K562 (cell line): ENCODE measurements around the gene DMP1. TPM values are rescaled to one million over a fixed set of nuclear protein-coding genes. Genes with fewer than 3 reads are reported as not detected.

Experiments used
- ATAC-seq: fragments of 200-7000 bp; cut with Tn5 transposase; 3 replicates; pipeline ENCODE4 v1.9.1; 2020; ENCODE audit warnings: moderate library complexity
- BruUV-seq: library from RNA; stranded (reverse); fragments of 400-500 nt; replicated peaks from 2 replicates; lab custom pipeline; 2021; lab: Mats Ljungman, UMichigan
- CTCF ChIA-PET: fragments of 300-600 bp; formaldehyde crosslinking; extraction: SDS; loops from one replicate; lab custom pipeline; 2021; ENCODE audit warnings: low intra/inter-chr PET ratio; lab: Yijun Ruan, JAX
- POLR2A ChIA-PET: fragments of 300-600, 350-650 bp; sonication (Branson Sonifier 250); formaldehyde crosslinking; extraction: SDS; loops from one replicate; lab custom pipeline; 2021; ENCODE audit warnings: antibody characterized with exemption, inconsistent platforms; lab: Yijun Ruan, JAX
- DNase-seq, 4 experiments: peaks; one replicate each; pipeline versions ENCODE4 v3.0.0 to v3.0.0-alpha.2; 2011 to 2018; ENCODE audit warnings: low spot score in 3 of 4, mixed read lengths in 3 of 4; ENCODE audit errors: extremely low read depth in 1 of 4
- FAIRE-seq: peaks from 2 replicates; lab custom pipeline; 2011; peaks lifted over from hg19 to GRCh38; lab: Jason Lieb, UNC
- H2AFZ ChIP-seq: 2 replicates; pipeline ENCODE4 v1.6.0; 2011; ENCODE audit warnings: low read depth, low read length, control low read depth, inconsistent platforms
- H3K27ac ChIP-seq: fragments of 200-600 bp; 3 replicates; pipeline ENCODE4 v1.8.0; 2011; ENCODE audit warnings: low read depth, mild to moderate bottlenecking, control low read depth, inconsistent platforms, low read length, moderate library complexity, mixed read lengths; ENCODE audit errors: extremely low read depth
- H3K27me3 ChIP-seq, 2 experiments: fragments of 300-600 bp in 1 of 2; 2 replicates in 1 of 2; 3 replicates in 1 of 2; pipeline versions ENCODE4 v1.6.0 to v1.8.0; 2011; ENCODE audit warnings: inconsistent platforms in 2 of 2, low read length in 2 of 2, mild to moderate bottlenecking in 1 of 2, mixed read lengths in 1 of 2, moderate library complexity in 1 of 2; ENCODE audit not compliant: control insufficient read depth in 2 of 2, insufficient read depth in 2 of 2
- H3K36me3 ChIP-seq: fragments of 300-600 bp; 3 replicates; pipeline ENCODE4 v1.8.0; 2011; ENCODE audit warnings: mild to moderate bottlenecking, low read length, inconsistent platforms; ENCODE audit not compliant: control insufficient read depth, insufficient read depth
- H3K4me1 ChIP-seq, 2 experiments: fragments of 200-600 bp in 1 of 2; replicated peaks in 1 of 2; 2 replicates in 1 of 2; 3 replicates in 1 of 2; pipeline versions ENCODE4 v1.5.1 to v1.8.0; 2011; ENCODE audit warnings: inconsistent platforms in 2 of 2, low read length in 2 of 2, mild to moderate bottlenecking in 1 of 2, mixed read lengths in 1 of 2, moderate library complexity in 1 of 2; ENCODE audit not compliant: control insufficient read depth in 2 of 2, insufficient read depth in 2 of 2
- H3K4me2 ChIP-seq: 2 replicates; pipeline ENCODE4 v1.6.1; 2011; ENCODE audit warnings: low read length, control low read depth, inconsistent platforms, mixed read lengths; ENCODE audit not compliant: insufficient read depth
- H3K4me3 ChIP-seq: fragments of 200-600 bp; sonication (generic), shearing (Covaris generic); 2 replicates; pipeline ENCODE4 v1.5.1; 2016; ENCODE audit warnings: control low read depth, inconsistent platforms
- H3K79me2 ChIP-seq: fragments of 200-600 bp; 3 replicates; pipeline ENCODE4 v1.8.0; 2011; ENCODE audit warnings: low read length, inconsistent platforms; ENCODE audit not compliant: control insufficient read depth, insufficient read depth
- H3K9ac ChIP-seq, 2 experiments: 2 replicates each; pipeline versions ENCODE4 v1.6.0 to v1.6.1; 2011; ENCODE audit warnings: low read depth in 2 of 2, low read length in 2 of 2, control low read depth in 1 of 2, inconsistent platforms in 1 of 2, mild to moderate bottlenecking in 1 of 2, mixed read lengths in 1 of 2; ENCODE audit not compliant: insufficient read depth in 1 of 2
- H3K9me1 ChIP-seq: one replicate; pipeline ENCODE4 v1.6.0; 2011; ENCODE audit warnings: inconsistent platforms, mild to moderate bottlenecking, low read length, moderate library complexity; ENCODE audit not compliant: control insufficient read depth, insufficient read depth
- H3K9me3 ChIP-seq: replicated peaks from 2 replicates; pipeline ENCODE4 v1.5.1; 2011; ENCODE audit warnings: low read depth, low read length, inconsistent platforms; ENCODE audit not compliant: control insufficient read depth, insufficient read depth
- H4K20me1 ChIP-seq: replicated peaks from 2 replicates; pipeline ENCODE4 v1.6.1; 2011; ENCODE audit warnings: low read length, inconsistent platforms, mixed read lengths; ENCODE audit not compliant: control insufficient read depth, insufficient read depth
- CCNT2 ChIP-seq: IDR thresholded peaks from 2 replicates; pipeline ENCODE4 v1.6.1; 2011; ENCODE audit warnings: borderline replicate concordance, low read depth, mild to moderate bottlenecking, moderate library complexity, mixed read lengths, low read length; ENCODE audit not compliant: insufficient read length; ENCODE audit errors: extremely low read depth
- GABPA ChIP-seq: fragments of 200-800 bp; sonication (Bioruptor generic); conservative IDR thresholded peaks from 2 replicates; pipeline ENCODE4 v1.6.1; 2016; ENCODE audit warnings: low read depth, missing genetic modification characterization, missing compliant biosample characterization
- YBX1 ChIP-seq: fragments of 450-650 bp; IDR thresholded peaks from 2 replicates; pipeline ENCODE4 v1.7.1; 2016; ENCODE audit warnings: mild to moderate bottlenecking
- ZNF124 ChIP-seq: sonication (generic); formaldehyde crosslinking; IDR thresholded peaks from 2 replicates; pipeline ENCODE4 v1.8.1; 2022; ENCODE audit warnings: missing genetic modification reagents
- ZNF165 ChIP-seq: fragments of 250-450 bp; sonication (Bioruptor Pico); IDR thresholded peaks from 2 replicates; pipeline ENCODE4 v1.4.0; 2020; ENCODE audit warnings: borderline replicate concordance
- WGBS: fragments of 100-300 bp; shearing (Covaris generic); methylation state at CpG from one replicate; pipeline ENCODE4 v1.1.6; 2016; ENCODE audit warnings: low coverage, mixed read lengths; ENCODE audit not compliant: insufficient coverage; ENCODE audit errors: missing lambda C conversion rate; 5-methylcytosine and 5-hydroxymethylcytosine counted together
- in situ Hi-C: fragments of 300-500 bp; cut with MboI; formaldehyde crosslinking; loops from 4 replicates; pipeline ENCODE4 v1.15.0; 2018; ENCODE audit warnings: inconsistent platforms, mixed read lengths
- intact Hi-C: fragments of 100-400 bp; cut with micrococcal nuclease; formaldehyde crosslinking; loops from 2 replicates; pipeline ENCODE4 v1.14.2; 2022
- polyA plus RNA-seq, 8 experiments: library from polyadenylated mRNA; depleted of rRNA in 4 of 8; stranded (reverse) in 5 of 8; unstranded in 3 of 8; fragments of >200 nt; fragmentation: Nextera tagmentation in 2 of 8; fragmentation: Illumina TruSeq in 1 of 8; extraction: Ambion mirVana in 2 of 8; extraction: Trizol in 1 of 8; gene quantifications; 2 replicates each; pipeline versions ENCODE4 v1.2.1 to v1.2.3, GENCODE V29; 2011 to 2014; ENCODE audit warnings: inconsistent platforms in 1 of 8, missing spikeins in 1 of 8
- total RNA-seq, 7 experiments: library from RNA; depleted of rRNA in 6 of 7; stranded (reverse); fragments of >200 nt in 6 of 7; fragmentation: Illumina TruSeq in 2 of 7; extraction: Trizol in 2 of 7; gene quantifications; 2 replicates each; pipeline versions ENCODE4 v1.2.1 to v1.2.3, GENCODE V29; 2011 to 2021; ENCODE audit warnings: low replicate concordance in 1 of 7
- TF ChIP-seq, protein P1 (sequence below): sonication (generic); formaldehyde crosslinking; IDR thresholded peaks from 2 replicates; pipeline ENCODE4 v1.8.0; 2022; ENCODE audit warnings: mild to moderate bottlenecking, missing genetic modification reagents, borderline replicate concordance
- TF ChIP-seq, protein P2 (sequence below): sonication (generic); formaldehyde crosslinking; IDR thresholded peaks from 2 replicates; pipeline ENCODE4 v1.9.0; 2022; ENCODE audit warnings: mild to moderate bottlenecking, missing genetic modification reagents
- TF ChIP-seq, protein P3 (sequence below): fragments of 250-450 bp; sonication (Bioruptor Pico); IDR thresholded peaks from 2 replicates; pipeline ENCODE4 v1.5.1; 2021; ENCODE audit warnings: mild to moderate bottlenecking
- TF ChIP-seq, protein P4 (sequence below): fragments of 450-650 bp; formaldehyde crosslinking; IDR thresholded peaks from 2 replicates; pipeline ENCODE4 v1.4.0; 2022; ENCODE audit warnings: missing genetic modification characterization

Gene DMP1
- total and polyA plus RNA-seq, 9 of the 15 experiments (the other 6 are each of a cell fraction or from before 2014, with no cell fraction given): not detected

DNA sequence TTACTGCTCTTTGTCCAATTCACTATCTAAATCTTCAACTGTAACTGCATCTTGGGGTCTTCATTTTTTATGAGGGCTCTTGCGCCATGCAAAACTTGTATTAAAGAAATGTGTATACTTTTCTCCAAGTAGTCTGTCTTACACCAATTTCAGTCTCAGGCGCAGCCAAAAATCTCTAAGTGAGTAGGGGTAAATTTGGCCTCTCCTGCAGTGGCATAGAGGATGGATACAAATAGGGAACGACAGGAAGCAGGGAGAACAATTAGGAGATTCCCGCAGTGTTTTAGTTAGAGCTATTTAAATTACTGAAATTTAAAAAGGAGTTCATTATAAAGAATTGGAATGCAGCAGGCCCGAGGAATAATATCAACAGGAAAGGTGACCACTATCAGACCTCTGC is 30.2 kb downstream of the DMP1 start (continued):
- TF ChIP-seq, protein P1, sequence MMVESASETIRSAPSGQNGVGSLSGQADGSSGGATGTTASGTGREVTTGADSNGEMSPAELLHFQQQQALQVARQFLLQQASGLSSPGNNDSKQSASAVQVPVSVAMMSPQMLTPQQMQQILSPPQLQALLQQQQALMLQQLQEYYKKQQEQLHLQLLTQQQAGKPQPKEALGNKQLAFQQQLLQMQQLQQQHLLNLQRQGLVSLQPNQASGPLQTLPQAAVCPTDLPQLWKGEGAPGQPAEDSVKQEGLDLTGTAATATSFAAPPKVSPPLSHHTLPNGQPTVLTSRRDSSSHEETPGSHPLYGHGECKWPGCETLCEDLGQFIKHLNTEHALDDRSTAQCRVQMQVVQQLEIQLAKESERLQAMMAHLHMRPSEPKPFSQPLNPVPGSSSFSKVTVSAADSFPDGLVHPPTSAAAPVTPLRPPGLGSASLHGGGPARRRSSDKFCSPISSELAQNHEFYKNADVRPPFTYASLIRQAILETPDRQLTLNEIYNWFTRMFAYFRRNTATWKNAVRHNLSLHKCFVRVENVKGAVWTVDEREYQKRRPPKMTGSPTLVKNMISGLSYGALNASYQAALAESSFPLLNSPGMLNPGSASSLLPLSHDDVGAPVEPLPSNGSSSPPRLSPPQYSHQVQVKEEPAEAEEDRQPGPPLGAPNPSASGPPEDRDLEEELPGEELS (CRISPR knock-in tag): no peak
- TF ChIP-seq ZNF165 (CRISPR knock-in tag) (no peak), YBX1 (no peak), ZNF124 (CRISPR knock-in tag) (no peak), GABPA (tag) (no peak)
- TF ChIP-seq, protein P2, sequence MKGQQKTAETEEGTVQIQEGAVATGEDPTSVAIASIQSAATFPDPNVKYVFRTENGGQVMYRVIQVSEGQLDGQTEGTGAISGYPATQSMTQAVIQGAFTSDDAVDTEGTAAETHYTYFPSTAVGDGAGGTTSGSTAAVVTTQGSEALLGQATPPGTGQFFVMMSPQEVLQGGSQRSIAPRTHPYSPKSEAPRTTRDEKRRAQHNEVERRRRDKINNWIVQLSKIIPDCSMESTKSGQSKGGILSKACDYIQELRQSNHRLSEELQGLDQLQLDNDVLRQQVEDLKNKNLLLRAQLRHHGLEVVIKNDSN: no peak
- TF ChIP-seq, all 486 proteins: peak for 0

DNA sequence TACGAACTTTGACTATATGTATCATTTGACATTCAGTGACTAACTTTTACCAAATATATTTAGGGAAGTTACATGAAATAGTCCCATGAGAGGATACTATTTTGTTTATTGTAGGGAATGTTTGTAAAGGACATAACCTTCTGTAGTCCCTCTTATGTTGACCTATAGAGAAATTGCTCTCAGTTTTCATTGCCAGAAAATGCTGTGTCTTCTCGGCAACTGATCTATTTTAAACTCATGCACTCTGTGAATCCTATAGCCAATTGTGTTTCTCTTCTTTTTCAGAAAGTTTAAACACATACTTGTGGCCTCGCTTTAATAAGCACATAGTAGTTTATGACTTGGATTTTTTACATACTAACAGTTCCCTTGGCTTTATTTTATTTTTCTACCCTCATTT is 38.2 kb downstream of the DMP1 start:
- Histone ChIP-seq H3K9me1 (no peaks in the 10 kb centered on the region), H3K9ac (no peak overlapping the region), H3K4me3 (no peak overlapping the region), H3K79me2 (no peaks in the 10 kb centered on the region), H3K36me3 (no peaks in the 10 kb centered on the region), H3K27me3 (no peaks in the 10 kb centered on the region), H3K9me3 (no peaks in the 10 kb centered on the region; the same call in 1 of the 2 replicates), H3K4me1 (no peaks in the 10 kb centered on the region), H3K4me2 (no peak overlapping the region), H3K27ac (no peak overlapping the region), H4K20me1 (no peaks in the 10 kb centered on the region), H2AFZ (no peak overlapping the region)
- no peak for ATAC-seq
- CTCF ChIA-PET: no interaction called here
- in situ Hi-C loops: loop anchor here (10.0 kb wide), 1 partner anchor 526 kb away; no protein-coding TSS in a partner anchor
- no TSS peak for BruUV-seq
- no peak for DNase-seq
- WGBS: 0% methylated on average over 3 of the region's 3 CpGs
- FAIRE-seq: no peak
- intact Hi-C loops: no loop called here
- POLR2A ChIA-PET: interaction anchor here (0.5 kb wide), 1 partner anchor 150 kb away, joined by 3 read pairs; no protein-coding TSS in a partner anchor
- no peak for TF ChIP-seq CCNT2
- TF ChIP-seq, protein P3, sequence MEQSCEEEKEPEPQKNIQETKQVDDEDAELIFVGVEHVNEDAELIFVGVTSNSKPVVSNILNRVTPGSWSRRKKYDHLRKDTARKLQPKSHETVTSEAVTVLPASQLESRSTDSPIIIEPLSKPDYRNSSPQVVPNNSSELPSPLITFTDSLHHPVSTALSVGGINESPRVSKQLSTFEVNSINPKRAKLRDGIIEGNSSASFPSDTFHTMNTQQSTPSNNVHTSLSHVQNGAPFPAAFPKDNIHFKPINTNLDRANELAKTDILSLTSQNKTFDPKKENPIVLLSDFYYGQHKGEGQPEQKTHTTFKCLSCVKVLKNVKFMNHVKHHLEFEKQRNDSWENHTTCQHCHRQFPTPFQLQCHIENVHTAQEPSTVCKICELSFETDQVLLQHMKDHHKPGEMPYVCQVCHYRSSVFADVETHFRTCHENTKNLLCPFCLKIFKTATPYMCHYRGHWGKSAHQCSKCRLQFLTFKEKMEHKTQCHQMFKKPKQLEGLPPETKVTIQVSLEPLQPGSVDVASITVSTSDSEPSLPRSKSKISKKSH (CRISPR knock-in tag): no peak
- TF ChIP-seq, protein P4, sequence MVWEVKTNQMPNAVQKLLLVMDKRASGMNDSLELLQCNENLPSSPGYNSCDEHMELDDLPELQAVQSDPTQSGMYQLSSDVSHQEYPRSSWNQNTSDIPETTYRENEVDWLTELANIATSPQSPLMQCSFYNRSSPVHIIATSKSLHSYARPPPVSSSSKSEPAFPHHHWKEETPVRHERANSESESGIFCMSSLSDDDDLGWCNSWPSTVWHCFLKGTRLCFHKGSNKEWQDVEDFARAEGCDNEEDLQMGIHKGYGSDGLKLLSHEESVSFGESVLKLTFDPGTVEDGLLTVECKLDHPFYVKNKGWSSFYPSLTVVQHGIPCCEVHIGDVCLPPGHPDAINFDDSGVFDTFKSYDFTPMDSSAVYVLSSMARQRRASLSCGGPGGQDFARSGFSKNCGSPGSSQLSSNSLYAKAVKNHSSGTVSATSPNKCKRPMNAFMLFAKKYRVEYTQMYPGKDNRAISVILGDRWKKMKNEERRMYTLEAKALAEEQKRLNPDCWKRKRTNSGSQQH (CRISPR knock-in tag): no peak
